Smooth muscle cell (in vitro differentiated cells): ENCODE measurements around the gene HHIP. TPM values are rescaled to one million over a fixed set of nuclear protein-coding genes. Genes with fewer than 3 reads are reported as not detected.

Experiments used
- DNase-seq: peaks from one replicate; lab custom pipeline; 2025; ENCODE audit not compliant: unreplicated experiment; lab: John Stamatoyannopoulos, UW
- H2AFZ ChIP-seq: fragments of 200-600 bp; sonication (generic); 2 replicates; pipeline ENCODE4 v1.6.0; 2016; ENCODE audit warnings: antibody characterized with exemption, low read depth, mild to moderate bottlenecking
- H3F3A ChIP-seq: fragments of 200-600 bp; sonication (generic); 2 replicates; pipeline ENCODE4 v1.6.0; 2017; ENCODE audit warnings: antibody characterized with exemption, low read depth
- H3K27ac ChIP-seq: fragments of 200-600 bp; sonication (generic); 2 replicates; pipeline ENCODE4 v1.5.1; 2016; ENCODE audit warnings: low read depth, mild to moderate bottlenecking
- H3K27me3 ChIP-seq: fragments of 200-600 bp; sonication (generic); 2 replicates; pipeline ENCODE4 v1.6.1; 2016; ENCODE audit warnings: low read depth, mild to moderate bottlenecking
- H3K36me3 ChIP-seq: fragments of 200-600 bp; sonication (generic); 2 replicates; pipeline ENCODE4 v1.5.1; 2016; ENCODE audit warnings: low read depth
- H3K4me1 ChIP-seq: fragments of 200-600 bp; sonication (generic); 2 replicates; pipeline ENCODE4 v1.5.1; 2016; ENCODE audit warnings: low read depth
- H3K4me2 ChIP-seq: fragments of 200-600 bp; sonication (generic); 2 replicates; pipeline ENCODE4 v1.6.0; 2016; ENCODE audit warnings: mild to moderate bottlenecking
- H3K4me3 ChIP-seq: fragments of 200-600 bp; sonication (generic); 2 replicates; pipeline ENCODE4 v1.5.1; 2016; ENCODE audit warnings: mild to moderate bottlenecking
- H3K79me2 ChIP-seq: fragments of 200-600 bp; sonication (generic); 2 replicates; pipeline ENCODE4 v1.6.0; 2016; ENCODE audit warnings: low read depth, mild to moderate bottlenecking
- H3K9ac ChIP-seq: fragments of 200-600 bp; sonication (generic); 2 replicates; pipeline ENCODE4 v1.6.0; 2016; ENCODE audit warnings: low read depth
- H3K9me3 ChIP-seq: fragments of 200-600 bp; sonication (generic); replicated peaks from 2 replicates; pipeline ENCODE4 v1.5.1; 2016; ENCODE audit warnings: low read depth
- H4K20me1 ChIP-seq: fragments of 200-600 bp; sonication (generic); 2 replicates; pipeline ENCODE4 v1.6.0; 2016; ENCODE audit warnings: low read depth
- CTCF ChIP-seq: fragments of 200-600 bp; sonication (generic); IDR thresholded peaks from 2 replicates; pipeline ENCODE4 v1.5.1; 2017; ENCODE audit warnings: borderline replicate concordance, mild to moderate bottlenecking, antibody characterized with exemption; ENCODE audit not compliant: insufficient read depth, poor library complexity, severe bottlenecking
- WGBS: methylation state at CpG from one replicate; pipeline ENCODE4 v1.1.7; 2016; ENCODE audit warnings: low lambda C conversion rate; 5-methylcytosine and 5-hydroxymethylcytosine counted together
- polyA plus RNA-seq: library from polyadenylated mRNA; unstranded; fragments of >200 nt; fragmentation: Nextera tagmentation; extraction: Ambion mirVana; gene quantifications from 2 replicates; pipeline ENCODE4 v1.2.1, GENCODE V29; 2016
- total RNA-seq: library from RNA; depleted of rRNA; stranded (reverse); fragments of >200 nt; gene quantifications from 2 replicates; pipeline ENCODE4 v1.2.3, GENCODE V29; 2014

Gene HHIP
- total and polyA plus RNA-seq, 2 experiments from 2014 or later, result 0.67 to 0.96 TPM

DNA sequence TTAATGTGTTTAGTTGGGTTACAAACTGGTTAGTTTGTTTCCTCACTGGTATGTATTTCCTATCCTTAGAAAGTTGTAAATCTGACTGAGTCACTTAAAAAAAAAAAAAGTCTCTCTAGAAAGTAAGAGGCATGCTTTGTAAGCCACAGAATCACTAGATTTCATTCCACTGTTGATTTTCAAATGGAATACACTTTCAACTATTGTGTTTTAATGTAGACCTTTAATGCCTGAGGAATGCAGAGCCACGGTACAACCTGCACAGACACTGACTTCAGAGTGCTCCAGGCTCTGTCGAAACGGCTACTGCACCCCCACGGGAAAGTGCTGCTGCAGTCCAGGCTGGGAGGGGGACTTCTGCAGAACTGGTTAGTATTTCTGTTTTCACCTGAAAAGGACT is 88.6 kb downstream of the HHIP start:
- Histone ChIP-seq H3K79me2 (no peaks in the 10 kb centered on the region), H2AFZ (no peak overlapping the region), H3K9ac (no peak overlapping the region), H3F3A (peaks cover 5% of the 10 kb centered on the region), H3K27ac (peak overlapping the region; percentile 58), H3K4me3 (peak overlapping the region; percentile 8), H4K20me1 (no peaks in the 10 kb centered on the region), H3K4me2 (peak overlapping the region; percentile 70), H3K36me3 (no peaks in the 10 kb centered on the region), H3K4me1 (peaks cover 14% of the 10 kb centered on the region), H3K27me3 (peaks cover 9% of the 10 kb centered on the region), H3K9me3 (no peaks in the 10 kb centered on the region)
- no peak for TF ChIP-seq CTCF
- DNase-seq, result no peak
- WGBS, result 7% methylated on average over 4 of the region's 4 CpGs

DNA sequence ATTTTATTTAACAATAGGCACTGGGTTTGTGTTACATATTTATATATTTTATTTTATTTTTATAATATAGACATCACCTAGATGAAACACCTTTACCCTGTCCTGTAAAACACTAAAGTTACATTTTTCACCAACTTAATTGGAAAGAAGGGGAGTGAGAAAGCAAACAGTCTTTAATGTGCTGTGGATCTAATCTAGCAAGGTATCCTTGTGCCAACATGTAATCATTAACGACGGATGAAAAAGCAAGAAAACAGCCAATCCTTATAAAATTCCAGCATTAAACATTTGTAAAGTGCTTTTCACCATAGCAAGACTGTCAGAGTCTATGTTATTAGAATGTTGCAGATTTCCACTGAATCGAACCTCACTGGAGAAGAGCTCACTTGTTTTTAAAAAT is 92.7 kb downstream of the HHIP start:
- Histone ChIP-seq H3K4me1 (peaks cover 13% of the 10 kb centered on the region), H3K9ac (no peak overlapping the region), H3K4me2 (no peak overlapping the region), H3K4me3 (no peak overlapping the region), H3K9me3 (no peaks in the 10 kb centered on the region), H3K79me2 (no peaks in the 10 kb centered on the region), H3K36me3 (no peaks in the 10 kb centered on the region), H4K20me1 (no peaks in the 10 kb centered on the region), H3K27ac (no peak overlapping the region), H3K27me3 (peaks cover 6% of the 10 kb centered on the region), H3F3A (peaks cover 5% of the 10 kb centered on the region), H2AFZ (no peak overlapping the region)
- no peak for TF ChIP-seq CTCF
- 95% methylated on average over 3 of the region's 3 CpGs for WGBS
- no peak for DNase-seq

DNA sequence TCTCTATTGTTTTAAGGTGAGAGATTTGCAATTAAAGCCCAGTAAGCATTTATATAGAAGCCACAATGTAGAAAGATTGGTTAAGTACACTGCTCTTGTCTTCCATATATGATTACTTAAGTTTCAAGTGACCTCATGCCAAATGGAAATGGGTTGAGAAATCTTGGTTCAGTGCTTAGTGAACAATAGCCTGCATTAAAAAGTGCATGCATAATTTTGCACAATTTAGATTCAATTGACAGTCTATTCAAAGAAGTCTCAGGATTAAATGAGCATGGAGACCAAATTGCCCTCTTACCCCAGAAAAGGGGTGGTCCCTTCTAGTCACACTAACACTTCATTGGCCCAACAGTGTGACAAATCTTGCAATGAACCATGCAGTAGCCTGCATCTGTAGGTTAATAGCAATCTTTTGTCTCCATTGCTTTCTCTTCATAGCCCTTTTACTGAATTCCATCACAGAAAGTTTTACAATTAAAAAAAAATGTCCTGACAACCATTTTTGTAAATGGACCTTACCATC is 93.6 kb downstream of the HHIP start:
- Histone ChIP-seq H3K4me2 (no peak overlapping the region), H3K4me1 (peaks cover 7% of the 10 kb centered on the region), H3K9me3 (no peaks in the 10 kb centered on the region), H3K79me2 (no peaks in the 10 kb centered on the region), H3K9ac (no peak overlapping the region), H3K4me3 (no peak overlapping the region), H4K20me1 (no peaks in the 10 kb centered on the region), H3K36me3 (no peaks in the 10 kb centered on the region), H3K27me3 (peaks cover 6% of the 10 kb centered on the region), H3F3A (peaks cover 5% of the 10 kb centered on the region), H3K27ac (no peak overlapping the region), H2AFZ (no peak overlapping the region)
- no peak for DNase-seq
- TF ChIP-seq CTCF, result no peak

- Histone ChIP-seq H2AFZ (no peak overlapping the region), H3K27me3 (peaks cover 6% of the 10 kb centered on the region), H3K79me2 (no peaks in the 10 kb centered on the region), H3K9ac (no peak overlapping the region), H3K4me1 (no peaks in the 10 kb centered on the region), H4K20me1 (no peaks in the 10 kb centered on the region), H3K9me3 (no peaks in the 10 kb centered on the region), H3K36me3 (no peaks in the 10 kb centered on the region), H3F3A (peaks cover 1% of the 10 kb centered on the region), H3K4me3 (no peak overlapping the region), H3K27ac (no peak overlapping the region), H3K4me2 (no peak overlapping the region)
- no peak for DNase-seq
- no peak for TF ChIP-seq CTCF
- WGBS, result 76% methylated on average over 1 of the region's 1 CpG
Observed at GRCh38 chr4:144740316-144740715, 94.4 kb downstream of the HHIP start.
